H9 (cell line): Measurements from ENCODE around the gene PRKD3. TPM values are rescaled to one million over a fixed set of nuclear protein-coding genes. Genes with fewer than 3 reads are reported as not detected.

ENCODE experiments used
- DNase-seq: peaks from one replicate; pipeline ENCODE4 v3.0.0-alpha.2; 2017
- H2AFZ ChIP-seq: one replicate; pipeline ENCODE4 v1.6.1; 2013; ENCODE audit warnings: mild to moderate bottlenecking, low read length, control low read depth, moderate library complexity
- H2AK5ac ChIP-seq: 2 replicates; pipeline ENCODE4 v1.6.1; 2013; ENCODE audit warnings: low read length, control low read depth, mixed read lengths; ENCODE audit not compliant: insufficient read length
- H2BK120ac ChIP-seq: one replicate; pipeline ENCODE4 v1.6.1; 2013; ENCODE audit warnings: low read depth, mild to moderate bottlenecking, low read length, control low read depth, inconsistent platforms; ENCODE audit not compliant: poor library complexity, severe bottlenecking
- H2BK12ac ChIP-seq: 2 replicates; pipeline ENCODE4 v1.6.1; 2013; ENCODE audit warnings: low read length, control low read depth, mixed read lengths, low read depth; ENCODE audit not compliant: insufficient read length
- H2BK15ac ChIP-seq: 2 replicates; pipeline ENCODE4 v1.6.1; 2013; ENCODE audit warnings: low read depth, low read length, control low read depth
- H2BK20ac ChIP-seq: one replicate; pipeline ENCODE4 v1.6.1; 2013; ENCODE audit warnings: low read depth, mild to moderate bottlenecking, low read length, control low read depth, inconsistent platforms; ENCODE audit not compliant: poor library complexity, severe bottlenecking
- H2BK5ac ChIP-seq: 2 replicates; pipeline ENCODE4 v1.6.1; 2013; ENCODE audit warnings: low read length, control low read depth, mixed read lengths; ENCODE audit not compliant: insufficient read length
- H3K14ac ChIP-seq: 2 replicates; pipeline ENCODE4 v1.6.1; 2013; ENCODE audit warnings: low read length, control low read depth; ENCODE audit not compliant: insufficient read depth
- H3K18ac ChIP-seq: 2 replicates; pipeline ENCODE4 v1.6.1; 2013; ENCODE audit warnings: low read depth, mild to moderate bottlenecking, mixed read lengths, low read length, control low read depth; ENCODE audit not compliant: insufficient read length
- H3K23ac ChIP-seq: 2 replicates; pipeline ENCODE4 v1.6.1; 2013; ENCODE audit warnings: low read length, control low read depth, mixed read lengths, low read depth; ENCODE audit not compliant: insufficient read length
- H3K23me2 ChIP-seq: 2 replicates; pipeline ENCODE4 v1.6.1; 2013; ENCODE audit warnings: low read depth, mild to moderate bottlenecking, mixed read lengths, low read length, control low read depth; ENCODE audit not compliant: insufficient read length, poor library complexity, severe bottlenecking
- H3K27ac ChIP-seq: 2 replicates; pipeline ENCODE4 v1.5.1; 2013; ENCODE audit warnings: low read length, control low read depth, mixed read lengths, low read depth; ENCODE audit not compliant: insufficient read length
- H3K27me3 ChIP-seq: 2 replicates; pipeline ENCODE4 v1.6.1; 2013; ENCODE audit warnings: low read length, control low read depth, inconsistent platforms; ENCODE audit not compliant: insufficient read depth
- H3K4ac ChIP-seq: 2 replicates; pipeline ENCODE4 v1.6.1; 2013; ENCODE audit warnings: low read depth, mild to moderate bottlenecking, control low read depth, inconsistent platforms, low read length, moderate library complexity
- H3K4me1 ChIP-seq: 2 replicates; pipeline ENCODE4 v1.6.1; 2013; ENCODE audit warnings: low read length, control low read depth, inconsistent platforms; ENCODE audit not compliant: insufficient read depth
- H3K4me2 ChIP-seq: 2 replicates; pipeline ENCODE4 v1.6.1; 2013; ENCODE audit warnings: low read length, control low read depth, mixed read lengths; ENCODE audit not compliant: insufficient read length, insufficient read depth
- H3K56ac ChIP-seq: 2 replicates; pipeline ENCODE4 v1.6.1; 2013; ENCODE audit warnings: low read depth, mild to moderate bottlenecking, mixed read lengths, low read length, control low read depth; ENCODE audit not compliant: insufficient read length
- H3K79me1 ChIP-seq: 2 replicates; pipeline ENCODE4 v1.6.1; 2013; ENCODE audit warnings: low read depth, mild to moderate bottlenecking, moderate library complexity, low read length, control low read depth, inconsistent platforms; ENCODE audit not compliant: insufficient read depth, poor library complexity, severe bottlenecking
- H3K79me2 ChIP-seq: 2 replicates; pipeline ENCODE4 v1.6.1; 2013; ENCODE audit warnings: low read length, control low read depth, inconsistent platforms; ENCODE audit not compliant: insufficient read depth
- H3K9ac ChIP-seq: 2 replicates; pipeline ENCODE4 v1.6.1; 2013; ENCODE audit warnings: low read length, control low read depth, mixed read lengths; ENCODE audit not compliant: insufficient read length; ENCODE audit errors: extremely low read depth
- H3K9me3 ChIP-seq: one replicate; pipeline ENCODE4 v1.6.1; 2013; ENCODE audit warnings: low read depth, low read length, inconsistent platforms; ENCODE audit not compliant: control insufficient read depth
- H3T11ph ChIP-seq: one replicate; pipeline ENCODE4 v1.6.1; 2013; ENCODE audit warnings: mild to moderate bottlenecking, low read length, control low read depth, inconsistent platforms
- H4K20me1 ChIP-seq: one replicate; pipeline ENCODE4 v1.6.1; 2013; ENCODE audit not compliant: control insufficient read depth, insufficient read length, insufficient read depth
- H4K5ac ChIP-seq: 2 replicates; pipeline ENCODE4 v1.6.1; 2013; ENCODE audit warnings: low read depth, mild to moderate bottlenecking, mixed read lengths, low read length, control low read depth; ENCODE audit not compliant: insufficient read length
- H4K8ac ChIP-seq: replicated peaks from 2 replicates; pipeline ENCODE4 v1.6.1; 2013; ENCODE audit warnings: low read length, control low read depth, mixed read lengths, low read depth; ENCODE audit not compliant: insufficient read length
- H4K91ac ChIP-seq: 2 replicates; pipeline ENCODE4 v1.6.1; 2013; ENCODE audit warnings: low read depth, mild to moderate bottlenecking, moderate library complexity, mixed read lengths, low read length, control low read depth; ENCODE audit not compliant: insufficient read length
- H3K27ac Mint-ChIP-seq, 3 experiments: 2 replicates in 2 of 3; 3 replicates in 1 of 3; pipeline ENCODE4 v1.8.0; 2020 to 2021; ENCODE audit warnings: mixed read lengths in 3 of 3, mild to moderate bottlenecking in 1 of 3, moderate library complexity in 1 of 3
- H3K27me3 Mint-ChIP-seq: 2 replicates; pipeline ENCODE4 v1.8.0; 2021; ENCODE audit warnings: low read depth, mild to moderate bottlenecking, moderate library complexity, mixed read lengths
- H3K36me3 Mint-ChIP-seq, 3 experiments: 2 replicates in 2 of 3; 3 replicates in 1 of 3; pipeline ENCODE4 v1.8.0; 2020 to 2021; ENCODE audit warnings: low read depth in 3 of 3, mixed read lengths in 3 of 3; ENCODE audit not compliant: insufficient read depth in 1 of 3
- H3K4me1 Mint-ChIP-seq, 2 experiments: 2 replicates each; pipeline ENCODE4 v1.8.0; 2020; ENCODE audit warnings: mixed read lengths in 2 of 2
- H3K4me3 Mint-ChIP-seq, 2 experiments: 2 replicates in 1 of 2; 3 replicates in 1 of 2; pipeline ENCODE4 v1.8.0; 2020 to 2021; ENCODE audit warnings: mild to moderate bottlenecking in 2 of 2, mixed read lengths in 2 of 2, moderate library complexity in 1 of 2
- H3K9me3 Mint-ChIP-seq, 2 experiments: 2 replicates in 1 of 2; 3 replicates in 1 of 2; pipeline ENCODE4 v1.8.0; 2020; ENCODE audit warnings: mild to moderate bottlenecking in 2 of 2, mixed read lengths in 2 of 2, moderate library complexity in 1 of 2
- WGBS: extraction: QIAGEN DNeasy Blood & Tissue Kit; methylation state at CpG from one replicate; pipeline ENCODE4 v1.1.7; 2013; ENCODE audit warnings: missing lambda C conversion rate, low lambda C conversion rate, mixed read lengths; ENCODE audit not compliant: insufficient read length; ENCODE audit errors: extremely low coverage; 5-methylcytosine and 5-hydroxymethylcytosine counted together
- total RNA-seq: library from RNA; stranded (reverse); gene quantifications from 2 replicates; pipeline ENCODE4 v1.2.1, GENCODE V29; 2021
- TF ChIP-seq, protein P1 (sequence below): fragments of 200-600 bp; sonication (generic); conservative IDR thresholded peaks from 3 replicates; pipeline ENCODE4 v1.8.0; 2021; ENCODE audit warnings: antibody characterized with exemption, mild to moderate bottlenecking

Gene PRKD3
- total RNA-seq, 1 experiment from 2014 or later, result 63.3 TPM

DNA sequence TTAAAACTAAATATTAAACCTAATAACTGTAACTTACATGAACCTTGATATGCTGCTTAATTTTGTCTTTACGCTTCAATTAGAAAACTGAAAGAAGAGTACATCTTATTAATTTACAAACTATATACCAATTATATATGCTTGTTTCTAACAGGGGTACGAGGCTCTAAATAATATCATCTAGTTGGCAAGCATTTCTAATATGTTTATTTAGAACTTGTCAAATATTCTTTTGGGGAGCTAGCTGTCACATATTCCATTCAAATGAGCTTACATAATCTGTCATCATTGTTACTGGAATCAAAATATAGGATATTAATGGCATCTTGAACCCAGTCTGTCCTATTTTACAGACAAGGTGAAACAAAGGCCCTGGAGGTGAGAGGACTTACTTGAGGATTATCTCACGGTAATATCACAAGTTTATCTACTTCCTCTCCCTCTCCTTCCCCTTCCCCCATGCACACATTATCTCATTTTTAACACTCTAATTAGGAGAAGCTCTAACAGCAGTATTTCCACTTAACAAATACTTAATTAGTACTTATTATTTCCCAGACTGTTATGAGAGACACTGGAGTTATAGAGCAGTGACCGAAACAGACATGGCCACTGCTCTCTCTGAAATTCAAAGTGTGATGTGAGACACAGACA is 3.5 kb downstream of the PRKD3 start:
- WGBS, result no CpG with 5 or more reads among the region's 4 CpGs
- no peak overlapping the region for H3K4me2 ChIP-seq

More for the DNA sequence above, 3.5 kb downstream of the PRKD3 start:
- 0 out of 2 replicates have a peak, but pooled peaks cover 5% of the 10 kb centered on the region for H3K4me1 ChIP-seq
- H2BK15ac ChIP-seq, result no peak overlapping the region
- H3K27me3 Mint-ChIP-seq, result peaks cover 13% of the 10 kb centered on the region
- H3K23ac ChIP-seq, result no peak overlapping the region
- H3K79me2 ChIP-seq, result peaks cover 7% of the 10 kb centered on the region; the same call in 1 of the 2 replicates
- no peak overlapping the region for H2BK5ac ChIP-seq
- no peak overlapping the region for H3T11ph ChIP-seq
- DNase-seq, result no peak
- H2BK120ac ChIP-seq, result no peak overlapping the region
- no peak overlapping the region for H4K91ac ChIP-seq
- H2AFZ ChIP-seq, result no peak overlapping the region
- H3K56ac ChIP-seq, result no peak overlapping the region
- no peak overlapping the region for H3K18ac ChIP-seq
- H3K27ac ChIP-seq, result no peak overlapping the region
- no peaks in the 10 kb centered on the region for H3K27me3 ChIP-seq
- no peaks in the 10 kb centered on the region for H3K9me3 ChIP-seq
- H4K20me1 ChIP-seq, result no peaks in the 10 kb centered on the region
- peaks cover 45 to 48% of the 10 kb centered on the region in 2 experiments for H3K4me1 Mint-ChIP-seq
- H3K27ac Mint-ChIP-seq, result 0 out of 7 replicates have a peak overlapping the region, but pooled peaks of 1 of the 3 experiments have one; percentile 4
- H3K79me1 ChIP-seq, result peaks cover 2% of the 10 kb centered on the region
- no peak overlapping the region for H2BK20ac ChIP-seq
- no peak overlapping the region for H4K5ac ChIP-seq
- H3K23me2 ChIP-seq, result peaks cover 6% of the 10 kb centered on the region
- no peak overlapping the region for H3K4me3 Mint-ChIP-seq
- H3K9me3 Mint-ChIP-seq, result no peaks in the 10 kb centered on the region
- no peak overlapping the region for H2AK5ac ChIP-seq
- TF ChIP-seq, protein P1, sequence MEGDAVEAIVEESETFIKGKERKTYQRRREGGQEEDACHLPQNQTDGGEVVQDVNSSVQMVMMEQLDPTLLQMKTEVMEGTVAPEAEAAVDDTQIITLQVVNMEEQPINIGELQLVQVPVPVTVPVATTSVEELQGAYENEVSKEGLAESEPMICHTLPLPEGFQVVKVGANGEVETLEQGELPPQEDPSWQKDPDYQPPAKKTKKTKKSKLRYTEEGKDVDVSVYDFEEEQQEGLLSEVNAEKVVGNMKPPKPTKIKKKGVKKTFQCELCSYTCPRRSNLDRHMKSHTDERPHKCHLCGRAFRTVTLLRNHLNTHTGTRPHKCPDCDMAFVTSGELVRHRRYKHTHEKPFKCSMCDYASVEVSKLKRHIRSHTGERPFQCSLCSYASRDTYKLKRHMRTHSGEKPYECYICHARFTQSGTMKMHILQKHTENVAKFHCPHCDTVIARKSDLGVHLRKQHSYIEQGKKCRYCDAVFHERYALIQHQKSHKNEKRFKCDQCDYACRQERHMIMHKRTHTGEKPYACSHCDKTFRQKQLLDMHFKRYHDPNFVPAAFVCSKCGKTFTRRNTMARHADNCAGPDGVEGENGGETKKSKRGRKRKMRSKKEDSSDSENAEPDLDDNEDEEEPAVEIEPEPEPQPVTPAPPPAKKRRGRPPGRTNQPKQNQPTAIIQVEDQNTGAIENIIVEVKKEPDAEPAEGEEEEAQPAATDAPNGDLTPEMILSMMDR, result no peak
- H3K14ac ChIP-seq, result no peak overlapping the region
- H3K4ac ChIP-seq, result no peak overlapping the region
- no peak overlapping the region for H3K9ac ChIP-seq
- no peak overlapping the region for H2BK12ac ChIP-seq
- no peak overlapping the region for H4K8ac ChIP-seq
- H3K36me3 Mint-ChIP-seq, result peaks cover 7 to 12% (median 12%) of the 10 kb centered on the region in 3 experiments; a peak in 5 of 7 replicates
